Liver (tissue), 3 donors: ENCODE results near the gene TTC7B.

ENCODE experiments used
- FOXA1 ChIP-seq: IDR thresholded peaks from 2 replicates; pipeline ENCODE4 v1.6.1; 2016; ENCODE audit warnings: antibody characterized with exemption
- JUND ChIP-seq, 2 donors: IDR thresholded peaks; 2 replicates each; pipeline ENCODE4 v1.6.1; 2016; ENCODE audit warnings: antibody characterized with exemption in 2 of 2
- TF ChIP-seq, protein P1 (sequence below): fragments of 150-350 bp; IDR thresholded peaks from 2 replicates; pipeline ENCODE4 v1.5.1; 2017; ENCODE audit warnings: improper control_type of control experiment, low read depth, low read length; ENCODE audit not compliant: missing input control
- TF ChIP-seq, protein P2 (sequence below): IDR thresholded peaks from 2 replicates; pipeline ENCODE4 v1.6.1; 2016; ENCODE audit warnings: antibody characterized with exemption, mild to moderate bottlenecking
- TF ChIP-seq, protein P3 (sequence below): IDR thresholded peaks from 2 replicates; pipeline ENCODE4 v1.6.1; 2016; ENCODE audit warnings: antibody characterized with exemption
- donor health status: healthy.
- donor health status: healthy.

DNA sequence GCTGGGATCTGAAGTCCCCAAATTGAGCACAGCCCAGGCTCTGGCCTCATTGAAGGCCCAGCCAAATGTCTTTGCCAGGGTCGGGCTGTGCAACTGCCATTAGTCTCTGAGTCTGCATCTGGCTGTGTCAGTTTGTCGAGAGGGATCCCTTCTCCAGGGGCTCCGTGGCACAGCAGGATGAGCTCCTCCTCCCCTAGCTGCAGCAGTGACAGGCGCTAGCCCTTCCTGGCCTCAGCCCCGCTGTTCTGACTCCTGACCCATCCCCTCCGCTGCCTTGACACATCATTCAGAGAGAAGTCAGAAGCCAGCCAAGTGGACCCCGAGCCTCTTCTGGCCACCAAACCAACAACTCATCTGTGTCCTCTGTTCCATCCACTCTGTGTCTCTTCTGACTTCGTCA lies 231.1 kb downstream of the TTC7B start:
- TF ChIP-seq, protein P1, sequence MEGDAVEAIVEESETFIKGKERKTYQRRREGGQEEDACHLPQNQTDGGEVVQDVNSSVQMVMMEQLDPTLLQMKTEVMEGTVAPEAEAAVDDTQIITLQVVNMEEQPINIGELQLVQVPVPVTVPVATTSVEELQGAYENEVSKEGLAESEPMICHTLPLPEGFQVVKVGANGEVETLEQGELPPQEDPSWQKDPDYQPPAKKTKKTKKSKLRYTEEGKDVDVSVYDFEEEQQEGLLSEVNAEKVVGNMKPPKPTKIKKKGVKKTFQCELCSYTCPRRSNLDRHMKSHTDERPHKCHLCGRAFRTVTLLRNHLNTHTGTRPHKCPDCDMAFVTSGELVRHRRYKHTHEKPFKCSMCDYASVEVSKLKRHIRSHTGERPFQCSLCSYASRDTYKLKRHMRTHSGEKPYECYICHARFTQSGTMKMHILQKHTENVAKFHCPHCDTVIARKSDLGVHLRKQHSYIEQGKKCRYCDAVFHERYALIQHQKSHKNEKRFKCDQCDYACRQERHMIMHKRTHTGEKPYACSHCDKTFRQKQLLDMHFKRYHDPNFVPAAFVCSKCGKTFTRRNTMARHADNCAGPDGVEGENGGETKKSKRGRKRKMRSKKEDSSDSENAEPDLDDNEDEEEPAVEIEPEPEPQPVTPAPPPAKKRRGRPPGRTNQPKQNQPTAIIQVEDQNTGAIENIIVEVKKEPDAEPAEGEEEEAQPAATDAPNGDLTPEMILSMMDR: no peak
- TF ChIP-seq, protein P2, sequence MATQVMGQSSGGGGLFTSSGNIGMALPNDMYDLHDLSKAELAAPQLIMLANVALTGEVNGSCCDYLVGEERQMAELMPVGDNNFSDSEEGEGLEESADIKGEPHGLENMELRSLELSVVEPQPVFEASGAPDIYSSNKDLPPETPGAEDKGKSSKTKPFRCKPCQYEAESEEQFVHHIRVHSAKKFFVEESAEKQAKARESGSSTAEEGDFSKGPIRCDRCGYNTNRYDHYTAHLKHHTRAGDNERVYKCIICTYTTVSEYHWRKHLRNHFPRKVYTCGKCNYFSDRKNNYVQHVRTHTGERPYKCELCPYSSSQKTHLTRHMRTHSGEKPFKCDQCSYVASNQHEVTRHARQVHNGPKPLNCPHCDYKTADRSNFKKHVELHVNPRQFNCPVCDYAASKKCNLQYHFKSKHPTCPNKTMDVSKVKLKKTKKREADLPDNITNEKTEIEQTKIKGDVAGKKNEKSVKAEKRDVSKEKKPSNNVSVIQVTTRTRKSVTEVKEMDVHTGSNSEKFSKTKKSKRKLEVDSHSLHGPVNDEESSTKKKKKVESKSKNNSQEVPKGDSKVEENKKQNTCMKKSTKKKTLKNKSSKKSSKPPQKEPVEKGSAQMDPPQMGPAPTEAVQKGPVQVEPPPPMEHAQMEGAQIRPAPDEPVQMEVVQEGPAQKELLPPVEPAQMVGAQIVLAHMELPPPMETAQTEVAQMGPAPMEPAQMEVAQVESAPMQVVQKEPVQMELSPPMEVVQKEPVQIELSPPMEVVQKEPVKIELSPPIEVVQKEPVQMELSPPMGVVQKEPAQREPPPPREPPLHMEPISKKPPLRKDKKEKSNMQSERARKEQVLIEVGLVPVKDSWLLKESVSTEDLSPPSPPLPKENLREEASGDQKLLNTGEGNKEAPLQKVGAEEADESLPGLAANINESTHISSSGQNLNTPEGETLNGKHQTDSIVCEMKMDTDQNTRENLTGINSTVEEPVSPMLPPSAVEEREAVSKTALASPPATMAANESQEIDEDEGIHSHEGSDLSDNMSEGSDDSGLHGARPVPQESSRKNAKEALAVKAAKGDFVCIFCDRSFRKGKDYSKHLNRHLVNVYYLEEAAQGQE: no peak
- TF ChIP-seq, protein P3, sequence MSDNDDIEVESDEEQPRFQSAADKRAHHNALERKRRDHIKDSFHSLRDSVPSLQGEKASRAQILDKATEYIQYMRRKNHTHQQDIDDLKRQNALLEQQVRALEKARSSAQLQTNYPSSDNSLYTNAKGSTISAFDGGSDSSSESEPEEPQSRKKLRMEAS: no peak
- TF ChIP-seq JUND (IDR thresholded peaks at IDR 0.05) (no peak), FOXA1 (no peak)
